GM19395 (cell line): Measurements from ENCODE around the gene TSPAN10.
A peak's percentile ranks its signal among the peaks of the same experiment; 100 is the strongest.
"Not testable (repeated sequence)": the region's sequence is repeated elsewhere in the genome, so short reads cannot be mapped to it uniquely, and the experiment has no call there.

Source experiments
- ATAC-seq: cut with Tn5 transposase; IDR thresholded peaks from one replicate; pipeline ENCODE4 v1.9.1; 2021; ENCODE audit warnings: mild to moderate bottlenecking, moderate library complexity; ENCODE audit not compliant: unreplicated experiment

The TSPAN10 gene

DNA sequence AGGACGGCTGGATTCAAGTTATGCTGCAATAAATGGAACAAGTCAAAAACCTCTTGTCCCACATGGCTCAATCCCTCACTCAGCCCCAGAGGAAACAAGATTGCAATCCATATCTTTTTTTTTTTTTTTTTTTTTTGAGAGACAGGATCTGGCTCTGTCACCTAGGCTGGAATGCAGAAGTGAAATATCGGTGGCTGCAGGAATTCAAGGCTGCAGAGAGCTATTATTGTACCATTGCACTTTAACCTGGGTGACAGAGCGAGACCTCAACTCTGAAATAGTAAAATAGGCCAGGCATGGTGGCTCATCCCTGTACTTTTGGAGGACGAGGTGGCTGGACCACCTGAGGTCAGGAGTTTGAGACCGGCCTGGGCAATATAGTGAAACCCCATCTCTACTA, 22.0 kb downstream of the TSPAN10 start:
- no peak for ATAC-seq

DNA sequence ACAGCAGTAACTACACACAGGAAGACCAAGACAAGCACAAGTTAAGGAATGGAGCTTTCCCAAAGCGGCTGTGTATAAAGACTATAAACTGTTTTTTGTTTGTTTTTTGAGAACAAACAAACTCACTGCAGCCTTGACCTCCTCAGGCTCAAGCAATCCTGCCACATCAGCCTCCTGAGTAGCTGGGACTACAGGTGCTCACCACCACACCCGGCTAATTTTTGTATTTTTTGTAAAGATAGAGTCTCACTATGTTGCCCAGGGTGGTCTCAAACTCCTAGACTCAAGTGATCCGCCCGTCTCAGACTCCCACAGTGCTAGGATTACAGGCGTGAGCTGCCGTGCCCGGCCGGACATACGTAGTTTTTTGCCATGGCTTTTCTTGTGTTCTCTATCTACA, 23.4 kb downstream of the TSPAN10 start:
- no peak for ATAC-seq

GRCh38 chr17:81662002-81662401, 25.0 kb downstream of the TSPAN10 start:
- ATAC-seq, result no peak

GRCh38 chr17:81664051-81664470, 27.1 kb downstream of the TSPAN10 start:
- no peak for ATAC-seq

DNA sequence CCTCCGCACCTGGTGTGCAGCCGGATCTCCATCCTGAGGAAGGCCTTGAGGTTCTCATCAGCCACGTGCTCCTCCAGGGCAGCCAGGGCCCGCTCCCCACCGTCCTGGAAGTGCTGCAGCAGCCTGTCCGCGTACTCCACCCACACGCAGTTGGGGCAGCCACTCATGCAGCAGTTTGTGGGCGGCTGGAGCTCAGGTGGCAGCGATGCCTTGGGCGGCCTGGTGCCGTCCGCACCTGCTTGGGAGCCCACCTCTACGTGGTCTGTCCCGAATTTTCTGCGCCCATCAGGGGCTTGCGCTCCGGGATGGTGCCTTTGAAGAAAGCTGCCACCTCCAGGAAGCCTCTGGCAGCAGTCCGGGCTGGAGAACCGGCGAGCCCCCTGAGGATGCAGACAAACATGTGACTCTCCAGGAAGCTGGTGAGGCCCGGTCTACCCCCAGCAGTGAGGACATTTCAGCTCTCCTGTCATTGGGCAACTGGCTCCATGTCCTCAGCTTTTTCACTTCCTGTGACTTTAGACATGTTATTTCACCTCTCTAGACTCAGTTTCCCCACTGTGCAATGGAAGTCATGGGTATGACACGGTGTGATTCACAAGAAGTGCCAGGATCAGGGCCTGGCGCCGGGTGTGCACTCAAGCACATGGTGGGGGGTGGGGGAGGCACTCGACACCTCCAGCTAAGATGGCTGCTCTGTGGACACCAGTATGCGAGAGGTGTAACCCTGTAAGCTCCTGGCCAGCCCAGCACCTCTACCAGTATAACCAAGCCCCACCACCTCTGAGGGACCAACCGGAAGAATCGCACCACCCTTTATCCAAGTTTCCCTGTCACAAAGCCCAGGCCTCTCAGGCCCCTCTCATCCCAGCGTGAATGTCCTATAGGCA, 28.5 kb downstream of the TSPAN10 start:
- ATAC-seq, result peak; percentile 17

GRCh38 chr17:81666092-81666341, 29.0 kb downstream of the TSPAN10 start:
- ATAC-seq, result no peak

GRCh38 chr17:81666342-81667191, 29.6 kb downstream of the TSPAN10 start, which contains the start of the genes CCDC137 and OXLD1:
Gene CCDC137 (plus strand): TSS chr17:81666737. CDS start chr17:81666767, 30 bp downstream.
Gene OXLD1 (minus strand): TSS chr17:81666605. CDS start chr17:81666577, 28 bp downstream.
- peak; percentile 91 for ATAC-seq

DNA sequence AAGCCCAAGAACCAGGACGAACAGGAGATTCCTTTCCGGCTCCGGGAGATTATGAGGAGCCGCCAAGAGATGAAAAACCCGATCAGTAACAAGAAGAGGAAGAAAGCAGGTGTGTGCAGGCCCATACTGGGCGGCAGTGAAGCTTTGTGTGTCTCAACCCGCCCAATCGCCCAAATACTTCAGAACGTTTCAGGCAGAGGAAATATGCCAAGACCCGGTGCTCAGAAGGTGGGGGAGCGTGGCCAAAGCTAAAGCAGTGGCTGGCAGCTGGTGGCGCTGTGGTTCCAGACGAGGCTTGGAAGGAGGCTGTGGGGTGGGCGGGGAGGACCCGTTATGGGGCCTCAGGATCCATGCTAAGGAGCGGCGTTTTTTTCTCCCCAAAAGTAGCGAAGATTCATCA, 30.8 kb downstream of the TSPAN10 start:
- ATAC-seq, result no peak

DNA sequence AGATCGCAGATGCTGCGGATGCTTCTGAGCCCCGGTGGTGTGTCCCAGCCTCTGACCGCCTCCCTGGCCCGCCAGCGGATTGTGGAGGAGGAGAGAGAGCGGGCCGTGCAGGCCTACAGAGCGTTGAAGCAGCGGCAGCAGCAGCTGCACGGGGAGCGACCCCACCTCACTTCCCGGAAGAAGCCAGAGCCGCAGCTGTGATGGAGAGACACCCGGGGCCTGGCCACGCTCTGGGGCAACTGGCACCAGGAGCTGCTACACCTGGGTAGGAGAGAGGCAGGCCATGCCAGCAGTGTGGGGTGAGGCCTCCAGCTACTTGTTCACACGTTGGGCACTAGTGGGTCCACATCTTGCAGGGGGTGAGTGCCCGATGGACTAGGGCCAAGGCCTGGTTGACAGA, 35.5 kb downstream of the TSPAN10 start:
- no peak for ATAC-seq

- ATAC-seq, result no peak
These were observed 36.0 kb downstream of the TSPAN10 start for GRCh38 chr17:81672954-81673353.

DNA sequence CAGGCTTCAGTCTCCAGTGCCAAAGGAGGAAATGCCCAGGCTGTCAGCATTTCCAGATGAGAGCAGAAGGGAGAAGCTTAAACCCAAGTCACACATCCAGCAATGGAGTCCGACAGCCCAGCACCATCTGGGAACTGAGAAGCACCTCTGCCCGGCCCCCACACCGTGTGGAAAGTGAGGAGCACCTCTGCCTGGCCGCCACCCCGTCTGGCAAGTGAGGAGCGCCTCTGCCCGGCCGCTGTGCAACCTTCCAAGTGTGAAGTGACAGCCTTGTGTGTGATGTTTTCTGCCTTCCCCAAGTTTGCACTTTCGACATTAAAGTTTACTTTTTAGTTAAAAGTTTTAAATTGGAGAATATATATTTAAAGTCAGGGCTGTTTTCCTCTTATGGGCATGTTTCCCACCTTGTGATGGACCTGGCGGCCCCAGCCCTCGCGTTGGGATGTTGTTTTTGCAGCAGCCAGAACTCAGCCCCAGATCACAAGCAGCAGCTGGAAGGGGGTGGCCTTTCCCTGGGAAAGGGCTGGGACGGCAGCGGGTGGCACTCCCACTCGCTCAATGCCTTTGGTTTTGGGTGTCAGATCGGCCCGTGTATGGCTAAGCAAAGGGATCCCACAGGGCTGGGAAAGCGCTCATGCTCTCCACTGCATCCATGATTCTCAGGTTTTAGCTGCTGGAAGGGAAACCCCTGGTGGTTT, 36.7 kb downstream of the TSPAN10 start:
- no peak for ATAC-seq

- ATAC-seq, result not testable (repeated sequence)
These were observed 38.7 kb downstream of the TSPAN10 start for GRCh38 chr17:81675515-81676221.

DNA sequence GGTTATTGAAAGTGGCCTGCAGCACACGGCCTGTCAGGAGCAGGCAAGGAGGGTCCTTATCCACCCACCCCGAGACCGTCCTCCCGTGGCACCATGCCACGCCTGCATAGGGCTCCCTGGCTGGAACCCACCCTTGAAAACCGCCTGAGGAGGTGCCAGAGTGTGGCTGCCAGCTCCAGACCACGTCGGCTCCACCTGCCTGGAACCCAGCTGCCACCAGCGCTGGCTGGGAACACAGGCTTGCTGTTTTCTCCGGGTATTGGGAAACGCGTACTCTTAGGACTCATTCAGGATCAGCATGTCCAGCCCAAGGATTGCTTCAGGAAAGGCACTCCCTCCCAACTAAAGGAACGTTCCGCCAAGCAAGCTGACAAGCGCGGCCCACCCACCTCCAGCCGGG, 39.9 kb downstream of the TSPAN10 start:
- no peak for ATAC-seq

DNA sequence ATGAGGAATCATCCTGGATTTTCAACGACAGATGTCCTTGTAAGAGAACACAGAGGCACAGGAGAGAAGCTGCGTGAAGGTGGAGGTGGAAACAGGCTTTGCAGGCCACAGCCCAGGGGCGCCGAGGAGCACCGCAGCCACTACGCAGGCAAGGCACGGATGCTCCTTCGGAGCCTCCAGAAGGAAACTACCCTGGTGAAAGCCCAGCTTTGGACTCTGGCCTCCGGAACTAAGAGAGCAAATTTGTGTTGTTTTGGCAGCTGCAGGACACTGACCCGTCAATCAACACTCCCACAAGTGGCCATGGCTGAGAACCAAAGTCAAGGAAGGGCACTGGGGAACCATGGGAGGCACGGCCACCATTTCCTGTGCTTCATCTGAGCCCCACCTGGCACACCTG, 43.2 kb downstream of the TSPAN10 start:
- no peak for ATAC-seq

- ATAC-seq, result no peak
These were observed 44.7 kb downstream of the TSPAN10 start for GRCh38 chr17:81681672-81682071.

- ATAC-seq, result no peak
These were observed 45.7 kb downstream of the TSPAN10 start for GRCh38 chr17:81682565-81683207.

GRCh38 chr17:81683208-81683583, 46.2 kb downstream of the TSPAN10 start:
- ATAC-seq, result peak; percentile 13

DNA sequence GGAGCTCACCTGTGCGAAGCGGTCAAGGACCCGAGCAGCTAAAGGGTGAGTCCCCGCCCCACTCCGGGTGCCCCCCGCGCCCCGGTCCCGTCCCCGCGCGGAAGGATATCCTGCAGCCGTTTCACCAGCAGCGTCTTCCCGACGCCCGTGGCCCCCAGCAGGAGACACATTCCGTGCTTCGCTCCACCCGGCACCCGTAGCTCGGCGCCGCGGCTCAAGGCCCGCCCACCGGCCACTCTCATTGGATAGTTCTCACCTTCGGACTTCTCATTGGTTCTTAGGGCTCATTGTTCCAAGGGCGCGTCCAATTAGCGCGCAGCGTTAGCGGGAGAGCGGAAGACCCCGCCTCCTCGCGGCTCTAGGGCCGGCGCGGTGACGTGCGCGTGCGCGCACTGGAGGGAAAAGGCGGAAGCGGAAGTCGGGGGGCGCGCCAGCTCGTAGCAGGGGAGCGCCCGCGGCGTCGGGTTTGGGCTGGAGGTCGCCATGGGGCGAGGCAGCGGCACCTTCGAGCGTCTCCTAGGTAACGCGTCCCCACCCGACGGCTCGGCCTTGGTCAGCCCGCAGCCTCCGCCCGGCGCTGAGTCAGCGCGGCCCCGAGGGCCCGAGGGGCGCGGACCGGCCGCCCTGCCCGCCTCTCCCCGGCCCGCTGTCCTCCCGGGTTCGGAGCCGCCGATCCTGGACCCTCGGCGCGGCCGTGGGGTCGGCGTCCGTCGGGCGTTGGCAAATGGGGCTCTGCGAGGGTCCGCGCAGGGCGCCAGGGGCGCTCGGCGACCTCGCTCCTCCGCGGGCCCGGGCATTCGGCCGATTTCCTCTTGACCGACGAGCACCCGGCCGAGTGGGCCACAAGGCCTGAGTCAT, 46.8 kb downstream of the TSPAN10 start, which contains the start of the genes ARL16 and HGS:
ARL16 (minus strand) TSS at position 214 of the 858 bp plus-strand sequence; CDS start at position 170, 44 bp downstream.
HGS (plus strand) TSS at position 428 of the 858 bp plus-strand sequence; CDS start at position 484, 56 bp downstream.
- ATAC-seq, result peak; percentile 94

DNA sequence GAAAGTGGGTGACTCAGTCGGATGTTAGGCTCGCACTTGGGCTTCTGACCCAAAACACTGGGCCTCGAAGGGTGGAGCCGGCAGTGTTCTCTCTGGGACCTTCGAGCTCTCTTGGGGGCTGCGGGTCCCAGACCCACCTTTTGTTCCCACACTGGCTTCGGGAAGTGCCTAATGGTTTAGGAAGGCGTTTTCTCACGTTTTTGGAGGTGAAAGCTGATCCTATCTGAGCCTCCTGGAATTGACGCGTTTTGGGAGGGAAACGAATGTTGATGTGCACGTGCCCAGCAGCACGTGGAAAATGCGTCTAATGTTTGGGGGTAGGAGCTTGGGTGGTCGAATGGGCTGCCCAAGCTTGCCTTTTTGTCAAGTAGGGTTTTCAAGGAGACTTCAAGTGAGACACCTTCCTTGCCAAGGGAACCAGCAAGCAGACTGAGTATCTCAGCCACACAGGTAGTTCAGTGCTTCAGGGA, 47.5 kb downstream of the TSPAN10 start:
- ATAC-seq, result no peak
